Duodenal mucosa (tissue), 2 donors: ENCODE results near the gene MAN1A1.

ENCODE experiments used
- H3K27ac ChIP-seq: one replicate; pipeline ENCODE4 v1.7.0; 2013; ENCODE audit warnings: low read depth, low read length
- H3K27me3 ChIP-seq, 2 donors: one replicate each; pipeline ENCODE4 v1.7.0; 2013; ENCODE audit warnings: low read length in 2 of 2, control low read depth in 1 of 2; ENCODE audit not compliant: insufficient read depth in 2 of 2, control insufficient read depth in 1 of 2
- H3K36me3 ChIP-seq, 2 donors: one replicate each; pipeline ENCODE4 v1.7.0; 2013; ENCODE audit warnings: low read length in 2 of 2, control low read depth in 1 of 2; ENCODE audit not compliant: insufficient read depth in 2 of 2, control insufficient read depth in 1 of 2
- H3K4me1 ChIP-seq, 2 donors: one replicate each; pipeline ENCODE4 v1.7.0; 2013; ENCODE audit warnings: low read length in 2 of 2, control low read depth in 1 of 2; ENCODE audit not compliant: insufficient read depth in 2 of 2, control insufficient read depth in 1 of 2
- H3K4me3 ChIP-seq, 2 donors: one replicate each; pipeline ENCODE4 v1.7.0; 2013; ENCODE audit warnings: low read length in 2 of 2, low read depth in 1 of 2
- H3K9ac ChIP-seq, 2 donors: one replicate each; pipeline ENCODE4 v1.7.0; 2013; ENCODE audit warnings: low read length in 2 of 2, low read depth in 1 of 2
- H3K9me3 ChIP-seq, 2 donors: one replicate each; pipeline ENCODE4 v1.7.0; 2013; ENCODE audit warnings: low read length in 2 of 2, control low read depth in 1 of 2; ENCODE audit not compliant: control insufficient read depth in 1 of 2

Gene MAN1A1

DNA sequence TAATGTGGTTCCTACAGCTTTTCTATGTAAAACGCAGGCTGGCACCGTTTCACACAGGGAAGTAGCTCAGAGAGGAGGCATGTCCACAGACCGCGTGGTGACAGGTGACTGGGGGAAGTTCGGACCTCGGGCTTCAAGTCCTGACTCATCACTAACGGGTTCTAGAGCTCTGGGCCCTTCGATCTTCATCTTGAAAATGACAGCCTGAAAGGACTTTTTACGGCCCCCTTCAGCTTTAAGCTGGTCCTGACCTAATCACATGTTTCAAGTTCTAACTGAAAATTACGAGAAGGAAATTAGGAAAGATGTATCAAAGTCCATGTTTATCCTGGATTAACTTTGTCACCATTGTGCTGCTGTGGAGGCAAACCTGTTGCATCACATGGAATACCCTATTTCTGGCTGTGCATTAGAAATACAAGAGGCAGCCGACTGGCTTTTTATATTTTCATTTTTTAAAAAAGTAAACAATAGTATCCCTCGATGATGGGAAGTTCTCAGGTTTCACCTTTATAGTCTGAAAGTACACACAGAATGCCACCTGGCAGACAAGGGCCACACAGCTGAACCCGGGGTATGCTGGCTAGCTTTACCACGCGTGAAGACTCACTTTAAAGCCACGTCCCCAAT, 2.0 kb downstream of the MAN1A1 start:
- Histone ChIP-seq H3K9ac (peak overlapping the region; percentile 70 to 94), H3K4me1 (peaks cover 33 to 50% of the 10 kb centered on the region in 2 donors), H3K4me3 (peak overlapping the region; percentile 94), H3K9me3 (no peaks in the 10 kb centered on the region), H3K27ac (peak overlapping the region; percentile 2), H3K27me3 (no peaks in the 10 kb centered on the region), H3K36me3 (no peaks in the 10 kb centered on the region)

DNA sequence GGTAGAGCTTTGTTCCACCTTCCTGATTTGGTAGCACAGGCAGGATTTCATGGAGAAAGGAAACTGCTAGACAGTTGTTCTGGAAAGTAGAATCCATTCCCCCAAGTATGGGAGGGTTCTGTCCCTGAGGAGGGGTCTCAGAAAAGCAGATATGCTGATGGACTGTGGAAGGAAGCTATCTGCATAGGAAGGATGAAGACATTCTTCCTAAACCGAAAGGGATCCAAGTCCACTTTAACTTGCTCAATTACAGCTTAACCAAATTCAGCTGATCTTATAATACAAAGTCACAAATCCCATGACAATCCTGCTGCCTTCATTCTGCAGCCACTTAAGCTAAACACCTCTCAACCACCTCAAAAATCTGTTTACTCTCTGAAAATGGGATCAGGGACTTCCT, 2.6 kb downstream of the MAN1A1 start:
- Histone ChIP-seq H3K4me1 (peaks cover 32 to 47% of the 10 kb centered on the region in 2 donors), H3K27me3 (no peaks in the 10 kb centered on the region), H3K27ac (no peak overlapping the region), H3K36me3 (no peaks in the 10 kb centered on the region), H3K9me3 (no peaks in the 10 kb centered on the region), H3K4me3 (peak overlapping the region; percentile 94), H3K9ac (peak overlapping the region; percentile 70 to 94)

DNA sequence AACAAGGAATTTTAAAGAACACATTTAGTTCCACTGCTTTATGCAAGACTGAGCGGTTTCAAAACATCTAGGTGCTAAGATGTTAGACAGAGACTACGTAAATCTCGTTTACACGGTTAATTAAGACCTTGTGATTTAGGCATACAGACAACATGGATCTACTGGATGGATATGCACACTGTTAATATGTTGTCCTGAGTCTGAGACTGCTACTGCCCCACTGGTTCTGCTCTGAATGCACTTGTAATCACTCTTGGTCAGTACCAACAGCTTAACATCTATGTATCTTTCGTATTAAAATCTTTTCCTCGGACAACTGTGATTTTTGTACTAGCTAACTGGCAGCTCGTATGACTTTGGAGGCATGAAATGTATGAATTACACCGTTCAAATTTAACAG, 3.1 kb downstream of the MAN1A1 start:
- Histone ChIP-seq H3K4me1 (peaks cover 27 to 43% of the 10 kb centered on the region in 2 donors), H3K4me3 (peak overlapping the region; percentile 94), H3K9ac (peak overlapping the region; percentile 70 to 94), H3K9me3 (no peaks in the 10 kb centered on the region), H3K27ac (no peak overlapping the region), H3K36me3 (no peaks in the 10 kb centered on the region), H3K27me3 (no peaks in the 10 kb centered on the region)

DNA sequence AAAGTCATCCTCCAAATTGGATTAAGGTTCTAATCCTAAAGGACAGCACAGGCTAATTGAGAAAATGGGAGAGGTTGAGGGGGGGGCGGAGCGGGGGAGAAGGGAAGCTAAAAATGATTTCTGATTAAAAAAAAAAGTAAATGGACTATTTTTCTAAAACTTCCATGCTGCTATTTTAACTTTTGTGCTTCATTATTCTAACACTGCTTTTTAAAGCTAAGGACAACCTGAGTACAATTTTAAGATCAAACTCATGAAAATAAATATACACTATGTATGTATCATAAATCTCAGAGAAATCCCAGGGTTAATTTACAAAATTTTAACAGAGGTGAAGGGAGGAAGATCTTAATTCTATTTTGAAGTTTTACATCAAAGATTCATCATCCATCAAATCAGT, 4.4 kb downstream of the MAN1A1 start:
- H3K9me3 ChIP-seq: no peaks in the 10 kb centered on the region
- no peak overlapping the region for H3K27ac ChIP-seq
- H3K36me3 ChIP-seq: peaks cover 0 to 4% of the 10 kb centered on the region in 2 donors
- H3K4me3 ChIP-seq: peak overlapping the region in 1 of 2 donors; percentile 36
- H3K4me1 ChIP-seq: peaks cover 38 to 56% of the 10 kb centered on the region in 2 donors
- H3K27me3 ChIP-seq: no peaks in the 10 kb centered on the region
- H3K9ac ChIP-seq: peak overlapping the region in 1 of 2 donors; percentile 16

DNA sequence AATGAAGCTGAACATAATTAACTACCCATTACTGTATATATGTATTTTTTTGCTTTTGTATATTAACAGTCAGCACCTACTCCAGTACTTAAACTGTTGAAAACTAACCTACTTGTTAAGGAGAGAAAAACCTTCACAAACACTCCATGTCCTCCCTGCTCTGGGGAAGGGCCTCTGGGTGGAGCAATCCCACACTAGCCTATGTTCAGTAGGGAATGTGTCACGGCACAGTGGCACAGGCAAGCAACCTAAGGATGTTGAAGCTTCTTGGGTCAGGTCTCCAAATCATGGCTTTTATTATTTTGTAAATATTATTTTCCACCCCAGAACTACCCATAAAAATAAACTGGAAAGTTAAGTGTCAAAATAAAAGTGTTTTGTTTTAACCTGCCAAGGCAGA, 5.3 kb downstream of the MAN1A1 start:
- Histone ChIP-seq H3K9me3 (no peaks in the 10 kb centered on the region), H3K27ac (no peak overlapping the region), H3K4me3 (peak overlapping the region in 1 of 2 donors; percentile 41), H3K27me3 (no peaks in the 10 kb centered on the region), H3K4me1 (peaks cover 40 to 57% of the 10 kb centered on the region in 2 donors), H3K9ac (no peak overlapping the region), H3K36me3 (peaks cover 0 to 4% of the 10 kb centered on the region in 2 donors)

DNA sequence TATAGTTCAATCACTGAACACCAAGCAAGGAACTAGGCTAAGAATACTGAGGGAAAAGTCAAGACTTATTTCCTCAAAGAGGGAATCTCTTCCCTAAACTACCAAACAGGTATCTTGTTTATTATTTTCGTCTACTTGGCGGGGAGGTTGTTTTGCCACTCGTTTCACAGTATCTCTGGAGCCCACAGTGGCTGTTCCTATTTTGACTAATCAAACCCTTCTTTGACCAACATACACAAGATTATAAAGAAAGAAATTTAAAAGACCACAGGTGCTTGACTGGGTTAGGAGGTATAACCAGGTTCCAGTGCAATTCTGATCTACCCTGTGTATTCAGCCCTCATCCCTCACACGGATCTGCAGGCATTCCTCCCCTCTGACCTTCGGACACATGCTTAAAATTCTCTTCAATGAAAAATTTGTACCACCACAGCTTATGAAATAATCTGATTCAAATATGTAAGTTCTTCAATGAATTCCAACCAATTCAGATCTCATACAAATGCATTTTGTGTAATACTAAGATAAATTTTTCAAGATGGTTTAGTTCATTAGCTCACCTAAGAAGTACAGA, 5.9 kb downstream of the MAN1A1 start:
- no peaks in the 10 kb centered on the region for H3K27me3 ChIP-seq
- H3K27ac ChIP-seq: no peak overlapping the region
- peak overlapping the region in 1 of 2 donors; percentile 41 for H3K4me3 ChIP-seq
- no peak overlapping the region for H3K9ac ChIP-seq
- H3K9me3 ChIP-seq: no peaks in the 10 kb centered on the region
- H3K36me3 ChIP-seq: peaks cover 0 to 4% of the 10 kb centered on the region in 2 donors
- H3K4me1 ChIP-seq: peaks cover 40 to 63% of the 10 kb centered on the region in 2 donors

DNA sequence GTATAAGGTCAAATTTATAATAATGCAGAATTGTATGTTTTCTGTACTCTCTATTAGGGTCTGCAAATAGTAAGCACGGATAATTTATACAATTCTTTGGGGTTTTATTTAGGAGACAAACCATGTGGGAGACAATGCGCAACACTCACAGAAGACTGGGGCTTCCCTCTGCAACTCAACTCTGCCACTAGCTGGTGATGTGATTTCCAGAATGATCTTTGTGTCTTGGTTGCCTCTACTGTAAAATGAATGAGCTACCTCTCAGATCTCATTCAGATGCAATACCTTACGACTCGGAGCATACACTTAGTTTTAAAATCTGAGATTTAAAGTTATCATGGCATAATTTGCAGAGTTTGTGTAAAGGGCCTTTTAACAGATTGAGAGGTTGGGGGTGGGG, 6.4 kb downstream of the MAN1A1 start:
- H3K36me3 ChIP-seq: peaks cover 0 to 4% of the 10 kb centered on the region in 2 donors
- H3K9ac ChIP-seq: no peak overlapping the region
- no peak overlapping the region for H3K4me3 ChIP-seq
- peaks cover 40 to 66% of the 10 kb centered on the region in 2 donors for H3K4me1 ChIP-seq
- no peaks in the 10 kb centered on the region for H3K9me3 ChIP-seq
- H3K27me3 ChIP-seq: no peaks in the 10 kb centered on the region
- no peak overlapping the region for H3K27ac ChIP-seq

DNA sequence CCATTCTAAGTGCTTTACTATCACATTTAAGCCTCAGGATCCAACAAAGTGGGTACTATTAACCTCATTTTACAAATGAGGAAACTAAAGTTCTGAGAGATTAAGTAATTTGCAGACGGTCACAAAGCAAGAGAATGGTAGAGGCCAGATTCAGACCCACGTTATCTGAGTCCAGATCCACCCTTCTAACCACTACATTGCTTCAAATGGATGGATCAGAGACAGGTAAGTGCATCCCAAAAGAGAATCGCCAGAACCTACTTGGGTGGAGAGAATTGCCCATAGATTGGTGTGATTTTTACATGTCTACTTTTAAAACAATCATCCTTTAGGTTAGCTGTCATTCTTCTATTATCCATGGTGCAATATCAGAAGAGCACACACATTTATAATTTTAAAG, 7.1 kb downstream of the MAN1A1 start:
- H3K9ac ChIP-seq: no peak overlapping the region
- H3K27me3 ChIP-seq: no peaks in the 10 kb centered on the region
- no peak overlapping the region for H3K4me3 ChIP-seq
- H3K9me3 ChIP-seq: no peaks in the 10 kb centered on the region
- peaks cover 33 to 66% of the 10 kb centered on the region in 2 donors for H3K4me1 ChIP-seq
- no peak overlapping the region for H3K27ac ChIP-seq
- peaks cover 0 to 4% of the 10 kb centered on the region in 2 donors for H3K36me3 ChIP-seq

DNA sequence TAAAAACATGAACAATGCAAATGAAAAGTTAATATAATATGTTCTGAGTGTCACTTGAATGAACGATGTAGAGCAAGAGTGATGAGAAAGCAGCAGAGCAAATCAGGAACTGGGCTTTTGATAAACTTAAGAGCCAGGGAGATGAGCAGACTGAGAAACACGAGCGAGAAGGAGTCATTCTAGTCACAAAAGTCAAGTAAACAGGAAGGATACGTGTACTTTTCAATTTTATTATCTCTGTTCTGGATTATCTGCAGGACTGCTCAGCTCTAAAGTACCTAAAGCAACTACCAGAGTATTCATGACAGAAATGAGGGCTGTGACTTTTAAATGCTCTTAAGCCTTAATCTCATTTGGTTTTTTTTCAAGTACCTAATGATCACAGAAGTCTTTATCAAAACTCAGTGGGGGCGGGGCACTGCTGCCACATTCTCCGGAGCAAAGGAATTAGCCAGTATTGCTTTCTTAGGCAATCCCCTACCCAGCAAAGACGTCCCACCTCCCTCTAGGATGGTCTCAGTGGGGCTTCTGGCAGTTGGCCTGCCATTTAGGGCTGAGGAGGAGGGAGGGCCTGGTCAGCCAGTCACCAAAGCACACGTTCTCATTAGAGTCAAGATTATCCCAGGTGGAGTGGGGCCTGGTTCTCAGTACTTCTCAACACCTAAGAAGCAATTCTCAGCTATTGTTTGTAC, 8.6 kb downstream of the MAN1A1 start:
- Histone ChIP-seq H3K27ac (no peak overlapping the region), H3K4me1 (peaks cover 24 to 54% of the 10 kb centered on the region in 2 donors), H3K27me3 (no peaks in the 10 kb centered on the region), H3K9me3 (no peaks in the 10 kb centered on the region), H3K4me3 (peak overlapping the region in 1 of 2 donors; percentile 5), H3K36me3 (peaks cover 0 to 8% of the 10 kb centered on the region in 2 donors), H3K9ac (no peak overlapping the region)

DNA sequence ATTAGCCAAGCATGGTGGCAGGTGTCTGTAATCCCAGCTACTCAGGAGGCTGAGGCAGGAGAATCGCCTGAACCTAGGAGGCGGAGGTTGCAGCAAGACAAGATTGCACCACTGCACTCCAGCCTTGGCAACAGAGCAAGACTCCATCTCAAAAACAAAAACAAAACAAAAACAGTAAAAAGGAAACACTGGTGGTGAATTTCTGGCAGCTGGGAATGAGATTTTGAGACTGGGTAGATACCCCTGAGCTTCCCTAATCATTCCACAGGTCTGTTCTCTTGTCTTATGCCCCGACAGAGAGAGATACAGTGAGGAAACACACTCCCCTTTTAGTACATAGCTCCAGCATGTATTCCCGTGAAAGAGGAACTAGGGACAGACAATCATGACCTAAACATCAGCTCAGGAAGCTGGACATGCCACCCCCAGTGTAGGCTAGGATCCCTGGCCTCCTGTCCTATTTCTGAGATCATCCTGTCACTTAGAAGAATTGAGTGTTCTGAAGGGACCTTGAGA, 9.6 kb downstream of the MAN1A1 start:
- no peaks in the 10 kb centered on the region for H3K9me3 ChIP-seq
- H3K27me3 ChIP-seq: no peaks in the 10 kb centered on the region
- no peak overlapping the region for H3K9ac ChIP-seq
- H3K27ac ChIP-seq: no peak overlapping the region
- H3K4me3 ChIP-seq: no peak overlapping the region
- H3K36me3 ChIP-seq: peaks cover 4 to 8% of the 10 kb centered on the region in 2 donors
- peaks cover 30 to 45% of the 10 kb centered on the region in 2 donors for H3K4me1 ChIP-seq
